Loucy (cell line): ENCODE results near the gene ALDOB.

ENCODE experiments used
- H2AFZ ChIP-seq: fragments of 200-600 bp; sonication (generic); 2 replicates; pipeline ENCODE4 v1.6.0; 2016; ENCODE audit warnings: antibody characterized with exemption, mild to moderate bottlenecking, low read length, moderate library complexity
- H3F3A ChIP-seq: fragments of 200-600 bp; 2 replicates; pipeline ENCODE4 v1.6.0; 2016; ENCODE audit warnings: antibody characterized with exemption, low read depth, mild to moderate bottlenecking
- H3K27me3 ChIP-seq: fragments of 200-600 bp; sonication (generic); 2 replicates; pipeline ENCODE4 v1.6.1; 2014; ENCODE audit warnings: low read length, mild to moderate bottlenecking; ENCODE audit not compliant: insufficient read depth, poor library complexity, severe bottlenecking
- H3K36me3 ChIP-seq: fragments of 200-600 bp; sonication (generic); 2 replicates; pipeline ENCODE4 v1.6.1; 2016; ENCODE audit warnings: low read length; ENCODE audit not compliant: insufficient read depth
- H3K4me1 ChIP-seq: fragments of 200-600 bp; sonication (generic); 2 replicates; pipeline ENCODE4 v1.5.1; 2014; ENCODE audit warnings: low read length, mild to moderate bottlenecking; ENCODE audit not compliant: insufficient read depth, poor library complexity, severe bottlenecking
- H3K4me2 ChIP-seq: fragments of 200-600 bp; sonication (generic); 2 replicates; pipeline ENCODE4 v1.6.0; 2014; ENCODE audit warnings: antibody characterized with exemption, low read length, low read depth, mild to moderate bottlenecking; ENCODE audit not compliant: poor library complexity, severe bottlenecking
- H3K4me3 ChIP-seq: fragments of 200-600 bp; sonication (generic); 2 replicates; pipeline ENCODE4 v1.5.1; 2014; ENCODE audit warnings: low read length, mild to moderate bottlenecking, mixed read lengths; ENCODE audit not compliant: poor library complexity, severe bottlenecking
- H3K79me2 ChIP-seq: fragments of 200-600 bp; sonication (generic); 2 replicates; pipeline ENCODE4 v1.6.1; 2014; ENCODE audit warnings: low read length; ENCODE audit not compliant: insufficient read depth
- H3K9ac ChIP-seq: fragments of 200-600 bp; sonication (generic); 2 replicates; pipeline ENCODE4 v1.6.0; 2014; ENCODE audit warnings: mild to moderate bottlenecking, low read depth, low read length, moderate library complexity; ENCODE audit not compliant: poor library complexity, severe bottlenecking
- H3K9me2 ChIP-seq: fragments of 200-600 bp; sonication (generic); replicated peaks from 2 replicates; pipeline ENCODE4 v1.6.1; 2016; ENCODE audit warnings: low read depth, low read length, mixed read lengths
- H3K9me3 ChIP-seq: fragments of 200-600 bp; sonication (generic); 2 replicates; pipeline ENCODE4 v1.6.1; 2014; ENCODE audit warnings: mild to moderate bottlenecking, antibody characterized with exemption, low read length, low read depth; ENCODE audit not compliant: insufficient read depth
- H4K20me1 ChIP-seq: fragments of 200-600 bp; sonication (generic); 2 replicates; pipeline ENCODE4 v1.6.0; 2014; ENCODE audit warnings: antibody characterized with exemption, low read length, mild to moderate bottlenecking; ENCODE audit not compliant: insufficient read depth, poor library complexity, severe bottlenecking
- EZH2phosphoT487 ChIP-seq: fragments of 200-600 bp; IDR thresholded peaks from 2 replicates; pipeline ENCODE4 v1.6.1; 2018; ENCODE audit warnings: antibody characterized with exemption, mild to moderate bottlenecking, moderate library complexity, borderline replicate concordance
- TF ChIP-seq, protein P1 (sequence below): fragments of 200-600 bp; sonication (generic); conservative IDR thresholded peaks from 2 replicates; pipeline ENCODE4 v1.5.1; 2014; ENCODE audit warnings: mild to moderate bottlenecking, antibody characterized with exemption, low read length

The ALDOB gene

DNA sequence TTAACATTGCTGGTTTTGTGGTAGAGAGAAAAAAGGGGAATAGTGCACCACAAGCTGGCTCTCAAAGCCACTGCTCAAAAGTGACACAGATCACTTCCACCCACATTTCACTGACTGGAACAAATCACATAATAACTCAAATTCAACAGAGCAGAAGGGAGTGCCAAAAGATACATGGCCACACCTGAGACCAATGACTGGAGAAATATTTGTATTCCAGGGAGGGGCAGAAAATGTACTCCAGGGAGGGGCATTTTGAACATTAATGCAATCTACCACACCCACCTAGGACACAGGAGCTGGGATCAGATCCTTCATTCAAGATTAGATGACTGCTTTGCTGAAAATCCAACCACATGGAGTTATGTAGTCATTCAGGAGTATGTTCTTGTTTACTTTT, 44.8 kb upstream of the ALDOB start:
- H3K27me3 ChIP-seq = no peaks in the 10 kb centered on the region
- no peak overlapping the region for H2AFZ ChIP-seq
- no peak overlapping the region for H3K4me2 ChIP-seq
- H3K9ac ChIP-seq = no peak overlapping the region
- H4K20me1 ChIP-seq = no peaks in the 10 kb centered on the region
- H3K9me3 ChIP-seq = no peaks in the 10 kb centered on the region
- no peaks in the 10 kb centered on the region for H3F3A ChIP-seq
- no peaks in the 10 kb centered on the region for H3K79me2 ChIP-seq
- no peaks in the 10 kb centered on the region for H3K9me2 ChIP-seq
- no peak for TF ChIP-seq EZH2phosphoT487
- no peaks in the 10 kb centered on the region for H3K4me1 ChIP-seq
- H3K4me3 ChIP-seq = no peak overlapping the region
- no peaks in the 10 kb centered on the region for H3K36me3 ChIP-seq

GRCh38 chr9:101479338-101480030, 43.9 kb upstream of the ALDOB start:
- Histone ChIP-seq H3K4me3 (no peak overlapping the region), H3K27me3 (no peaks in the 10 kb centered on the region), H3K4me1 (no peaks in the 10 kb centered on the region), H3K9ac (no peak overlapping the region), H3K36me3 (no peaks in the 10 kb centered on the region), H3K79me2 (no peaks in the 10 kb centered on the region), H2AFZ (no peak overlapping the region), H4K20me1 (no peaks in the 10 kb centered on the region), H3K9me3 (no peaks in the 10 kb centered on the region), H3F3A (no peaks in the 10 kb centered on the region), H3K4me2 (no peak overlapping the region), H3K9me2 (no peaks in the 10 kb centered on the region)
- TF ChIP-seq, protein P1, sequence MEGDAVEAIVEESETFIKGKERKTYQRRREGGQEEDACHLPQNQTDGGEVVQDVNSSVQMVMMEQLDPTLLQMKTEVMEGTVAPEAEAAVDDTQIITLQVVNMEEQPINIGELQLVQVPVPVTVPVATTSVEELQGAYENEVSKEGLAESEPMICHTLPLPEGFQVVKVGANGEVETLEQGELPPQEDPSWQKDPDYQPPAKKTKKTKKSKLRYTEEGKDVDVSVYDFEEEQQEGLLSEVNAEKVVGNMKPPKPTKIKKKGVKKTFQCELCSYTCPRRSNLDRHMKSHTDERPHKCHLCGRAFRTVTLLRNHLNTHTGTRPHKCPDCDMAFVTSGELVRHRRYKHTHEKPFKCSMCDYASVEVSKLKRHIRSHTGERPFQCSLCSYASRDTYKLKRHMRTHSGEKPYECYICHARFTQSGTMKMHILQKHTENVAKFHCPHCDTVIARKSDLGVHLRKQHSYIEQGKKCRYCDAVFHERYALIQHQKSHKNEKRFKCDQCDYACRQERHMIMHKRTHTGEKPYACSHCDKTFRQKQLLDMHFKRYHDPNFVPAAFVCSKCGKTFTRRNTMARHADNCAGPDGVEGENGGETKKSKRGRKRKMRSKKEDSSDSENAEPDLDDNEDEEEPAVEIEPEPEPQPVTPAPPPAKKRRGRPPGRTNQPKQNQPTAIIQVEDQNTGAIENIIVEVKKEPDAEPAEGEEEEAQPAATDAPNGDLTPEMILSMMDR = no peak
- TF ChIP-seq EZH2phosphoT487 = no peak

- no peak for TF ChIP-seq EZH2phosphoT487
- TF ChIP-seq, protein P1 = no peak
- Histone ChIP-seq H3K27me3 (no peaks in the 10 kb centered on the region), H3K36me3 (no peaks in the 10 kb centered on the region), H3F3A (no peaks in the 10 kb centered on the region), H3K4me3 (no peak overlapping the region), H3K4me2 (no peak overlapping the region), H3K79me2 (no peaks in the 10 kb centered on the region), H3K9me2 (no peaks in the 10 kb centered on the region), H3K4me1 (no peaks in the 10 kb centered on the region), H3K9me3 (no peaks in the 10 kb centered on the region), H2AFZ (no peak overlapping the region), H3K9ac (no peak overlapping the region), H4K20me1 (no peaks in the 10 kb centered on the region)
Observed at GRCh38 chr9:101478906-101479305, 43.3 kb upstream of the ALDOB start.

- no peak overlapping the region for H2AFZ ChIP-seq
- H4K20me1 ChIP-seq = no peaks in the 10 kb centered on the region
- H3F3A ChIP-seq = no peaks in the 10 kb centered on the region
- H3K4me2 ChIP-seq = no peak overlapping the region
- H3K4me3 ChIP-seq = no peak overlapping the region
- H3K79me2 ChIP-seq = no peaks in the 10 kb centered on the region
- H3K36me3 ChIP-seq = no peaks in the 10 kb centered on the region
- TF ChIP-seq, protein P1 = 0 out of 2 replicates have a peak, but pooled peaks have one; percentile 15
- TF ChIP-seq EZH2phosphoT487 = no peak
- H3K27me3 ChIP-seq = no peaks in the 10 kb centered on the region
- H3K4me1 ChIP-seq = no peaks in the 10 kb centered on the region
- H3K9ac ChIP-seq = no peak overlapping the region
- no peaks in the 10 kb centered on the region for H3K9me2 ChIP-seq
- H3K9me3 ChIP-seq = no peaks in the 10 kb centered on the region
Observed at GRCh38 chr9:101478444-101478843, 42.9 kb upstream of the ALDOB start.
